WTC11 (cell line): ENCODE data around the gene RNF113B.

Experiments used
- ARID4B ChIP-seq: sonication (generic); formaldehyde crosslinking; IDR thresholded peaks from 2 replicates; pipeline ENCODE4 v1.8.0; 2023; ENCODE audit warnings: missing genetic modification reagents, mild to moderate bottlenecking, borderline replicate concordance
- CTCF ChIP-seq: fragments of 200-600 bp; IDR thresholded peaks from 2 replicates; pipeline ENCODE4 v1.8.0; 2022; ENCODE audit warnings: antibody characterized with exemption
- FOXJ3 ChIP-seq: sonication (generic); formaldehyde crosslinking; IDR thresholded peaks from 2 replicates; pipeline ENCODE4 v1.9.0; 2021; ENCODE audit warnings: missing genetic modification reagents, mild to moderate bottlenecking, borderline replicate concordance
- KAT7 ChIP-seq: sonication (generic); formaldehyde crosslinking; IDR thresholded peaks from 2 replicates; pipeline ENCODE4 v1.8.1; 2023; ENCODE audit warnings: missing genetic modification reagents, mild to moderate bottlenecking, borderline replicate concordance
- USF1 ChIP-seq: sonication (generic); formaldehyde crosslinking; IDR thresholded peaks from 2 replicates; pipeline ENCODE4 v1.8.0; 2022; ENCODE audit warnings: mild to moderate bottlenecking, missing genetic modification reagents

GRCh38 chr13:98184792-98185191 is 7.7 kb upstream of the RNF113B start:
- TF ChIP-seq CTCF (no peak), KAT7 (CRISPR knock-in tag) (no peak), FOXJ3 (CRISPR knock-in tag) (no peak), ARID4B (CRISPR knock-in tag) (no peak), USF1 (CRISPR knock-in tag) (no peak)
